ENCODE measurements around the gene FSHB. TPM values are rescaled to one million over a fixed set of nuclear protein-coding genes. Genes with fewer than 3 reads are reported as not detected.

The FSHB gene
- not detected in 2 replicates for total RNA-seq

DNA sequence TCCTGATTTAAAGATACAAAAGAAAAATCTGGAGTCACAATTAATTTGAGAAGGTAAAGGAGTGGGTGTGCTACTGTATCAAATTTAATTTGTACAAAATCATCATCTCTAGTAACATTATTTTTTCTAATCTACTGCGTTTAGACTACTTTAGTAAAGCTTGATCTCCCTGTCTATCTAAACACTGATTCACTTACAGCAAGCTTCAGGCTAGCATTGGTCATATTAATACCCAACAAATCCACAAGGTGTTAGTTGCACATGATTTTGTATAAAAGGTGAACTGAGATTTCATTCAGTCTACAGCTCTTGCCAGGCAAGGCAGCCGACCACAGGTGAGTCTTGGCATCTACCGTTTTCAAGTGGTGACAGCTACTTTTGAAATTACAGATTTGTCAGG lies at the start of gene FSHB:
TSS of gene FSHB (plus strand) at position 301 of the 400 bp plus-strand sequence. CDS start 889 bp downstream, outside the sequence.

Other genes starting within 250 kb of the FSHB start
- gene KCNA4, start 214.0 kb upstream of the FSHB start, total RNA-seq = not detected in 2 replicates
- 12.6 and 23.2 TPM in 2 replicates for gene ARL14EP, start 92.1 kb downstream of the FSHB start, total RNA-seq

Data from bladder microvascular endothelial cell (primary cell).